PC-3 (cell line): ENCODE results near the gene HSD17B13.
A peak's percentile ranks its signal among the peaks of the same experiment; 100 is the strongest.

Experiments
- CTCF ChIP-seq: fragments of 300-600 bp; sonication (generic); conservative IDR thresholded peaks from 2 replicates; pipeline ENCODE4 v1.5.1; 2017; ENCODE audit warnings: antibody characterized with exemption, low read depth, mild to moderate bottlenecking, low read length
- EZH2 ChIP-seq: fragments of 300-600 bp; sonication (generic); IDR thresholded peaks from one replicate; pipeline ENCODE4 v1.6.1; 2017; ENCODE audit warnings: antibody characterized with exemption, mild to moderate bottlenecking, low read length; ENCODE audit not compliant: unreplicated experiment
- EZH2phosphoT487 ChIP-seq: fragments of 300-600 bp; sonication (generic); IDR thresholded peaks from 2 replicates; pipeline ENCODE4 v1.6.1; 2018; ENCODE audit warnings: mild to moderate bottlenecking, antibody characterized with exemption, low read length, borderline replicate concordance

- peak; percentile 76 for TF ChIP-seq CTCF
- TF ChIP-seq EZH2: no peak
- no peak for TF ChIP-seq EZH2phosphoT487
Observed at GRCh38 chr4:87353592-87353991, 30.9 kb upstream of the HSD17B13 start.
